Measurements from ENCODE around the gene FGF18.
"Not testable (repeated sequence)": the region's sequence is repeated elsewhere in the genome, so short reads cannot be mapped to it uniquely, and the experiment has no call there.

The FGF18 gene

DNA sequence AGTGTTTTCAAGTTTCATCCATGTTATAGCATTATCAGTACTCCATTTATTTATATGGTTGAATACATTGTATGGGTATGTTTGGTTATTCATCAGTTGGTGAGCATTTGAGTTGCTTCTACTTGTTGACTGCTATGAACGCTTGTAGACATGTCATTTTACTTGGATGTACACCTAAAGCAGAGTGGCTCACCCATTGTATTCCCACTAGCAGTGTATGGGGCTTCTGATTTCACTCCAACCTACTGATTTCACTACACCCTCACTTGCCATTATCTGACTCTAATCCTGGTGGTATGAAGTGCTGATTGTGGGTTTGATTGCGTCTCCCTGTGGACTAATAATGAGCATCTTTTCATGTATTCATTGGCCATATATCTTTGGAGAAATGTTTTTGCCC lies 22.3 kb upstream of the FGF18 start:
- no peaks in the 10 kb centered on the region for H3K9me3 ChIP-seq (ENCODE audit: control insufficient read depth, insufficient read depth, low read length)
- H3K27me3 ChIP-seq (ENCODE audit: control insufficient read depth, low read length) = no peaks in the 10 kb centered on the region
- H3K79me2 ChIP-seq (ENCODE audit: control insufficient read depth, low read length) = peaks cover 96% of the 10 kb centered on the region
- H3K27ac ChIP-seq (ENCODE audit: low read depth, low read length) = no peak overlapping the region
- no peak overlapping the region for H3K4me3 ChIP-seq (ENCODE audit: low read length)
- H4K20me1 ChIP-seq (ENCODE audit: control insufficient read depth, insufficient read depth, low read depth, low read length) = peaks cover 92% of the 10 kb centered on the region
- no peaks in the 10 kb centered on the region for H3K9me2 ChIP-seq (replicated peaks; ENCODE audit: control insufficient read depth, low read length)
- peaks cover 23% of the 10 kb centered on the region for H3K4me1 ChIP-seq (ENCODE audit: control insufficient read depth, low read length)
- TF ChIP-seq EZH2phosphoT487 (IDR thresholded peaks at IDR 0.05; ENCODE audit: borderline replicate concordance, low read length) (no peak), CTCF (IDR thresholded peaks at IDR 0.05; ENCODE audit: low read depth, low read length, poor library complexity, severe bottlenecking) (no peak)
- H3K36me3 ChIP-seq (ENCODE audit: control insufficient read depth, low read length) = peaks cover 99% of the 10 kb centered on the region
- peaks cover 90% of the 10 kb centered on the region for H3F3A ChIP-seq (ENCODE audit: control insufficient read depth, insufficient read depth)
- H3K4me2 ChIP-seq (ENCODE audit: low read length) = no peak overlapping the region

DNA sequence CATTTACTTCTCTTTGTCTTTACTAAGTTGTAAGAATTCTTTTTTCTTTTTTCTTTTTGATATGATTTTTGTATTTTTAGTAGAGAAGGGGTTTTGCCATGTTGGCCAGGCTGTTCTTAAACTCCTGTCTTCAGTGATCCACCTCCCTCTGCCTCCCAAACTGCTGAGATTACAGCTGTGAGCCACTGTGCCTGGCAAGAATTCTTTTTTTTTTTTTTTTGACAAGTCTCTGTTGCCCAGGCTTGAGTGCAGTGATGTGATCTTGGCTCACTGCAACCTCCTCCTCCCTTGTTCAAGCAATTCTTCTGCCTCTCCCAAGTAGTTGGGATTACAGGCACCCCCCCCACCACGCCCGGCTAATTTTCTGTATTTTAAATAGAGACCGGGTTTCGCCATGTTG lies 21.8 kb upstream of the FGF18 start:
- Histone ChIP-seq H3K4me2 (ENCODE audit: low read length) (no peak overlapping the region), H3K4me1 (ENCODE audit: control insufficient read depth, low read length) (peaks cover 21% of the 10 kb centered on the region), H3K36me3 (ENCODE audit: control insufficient read depth, low read length) (peaks cover 94% of the 10 kb centered on the region), H3K9me2 (replicated peaks; ENCODE audit: control insufficient read depth, low read length) (no peaks in the 10 kb centered on the region), H3K79me2 (ENCODE audit: control insufficient read depth, low read length) (peaks cover 92% of the 10 kb centered on the region), H3F3A (ENCODE audit: control insufficient read depth, insufficient read depth) (peaks cover 86% of the 10 kb centered on the region), H3K9me3 (ENCODE audit: control insufficient read depth, insufficient read depth, low read length) (no peaks in the 10 kb centered on the region), H3K4me3 (ENCODE audit: low read length) (no peak overlapping the region), H4K20me1 (ENCODE audit: control insufficient read depth, insufficient read depth, low read depth, low read length) (peaks cover 88% of the 10 kb centered on the region), H3K27me3 (ENCODE audit: control insufficient read depth, low read length) (no peaks in the 10 kb centered on the region), H3K27ac (ENCODE audit: low read depth, low read length) (no peak overlapping the region)
- no peak for TF ChIP-seq EZH2phosphoT487 (IDR thresholded peaks at IDR 0.05; ENCODE audit: borderline replicate concordance, low read length)
- TF ChIP-seq CTCF (IDR thresholded peaks at IDR 0.05; ENCODE audit: low read depth, low read length, poor library complexity, severe bottlenecking) = no peak

DNA sequence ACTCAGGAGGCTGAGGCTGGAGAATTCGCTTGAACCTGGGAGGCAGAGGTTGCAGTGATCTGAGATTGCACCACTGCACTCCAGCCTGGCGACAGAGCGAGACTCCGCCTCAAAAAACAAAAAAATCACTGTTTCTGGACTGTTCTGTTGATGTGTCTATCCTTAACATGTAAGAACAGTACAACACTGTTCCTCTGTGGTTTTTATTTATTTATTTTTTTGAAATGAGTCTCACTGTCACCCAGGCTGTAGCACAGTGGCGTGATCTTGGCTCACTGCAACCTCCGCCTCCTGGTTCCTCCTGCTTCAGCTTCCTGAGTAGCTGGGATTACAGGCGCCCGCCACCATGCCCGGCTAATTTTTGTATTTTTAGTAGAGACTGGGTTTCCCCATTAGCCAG lies 20.8 kb upstream of the FGF18 start:
- H3K27me3 ChIP-seq (ENCODE audit: control insufficient read depth, low read length); H3K9me2 ChIP-seq (replicated peaks; ENCODE audit: control insufficient read depth, low read length); H3K9me3 ChIP-seq (ENCODE audit: control insufficient read depth, insufficient read depth, low read length); H3K27ac ChIP-seq (ENCODE audit: low read depth, low read length); H3K4me3 ChIP-seq (ENCODE audit: low read length); H3K4me2 ChIP-seq (ENCODE audit: low read length): not testable (repeated sequence)
- Histone ChIP-seq H3K36me3 (ENCODE audit: control insufficient read depth, low read length) (peaks cover 84% of the 10 kb centered on the region), H3F3A (ENCODE audit: control insufficient read depth, insufficient read depth) (peaks cover 76% of the 10 kb centered on the region), H3K4me1 (ENCODE audit: control insufficient read depth, low read length) (peaks cover 12% of the 10 kb centered on the region; the same call in 1 of the 2 replicates), H4K20me1 (ENCODE audit: control insufficient read depth, insufficient read depth, low read depth, low read length) (peaks cover 78% of the 10 kb centered on the region), H3K79me2 (ENCODE audit: control insufficient read depth, low read length) (peaks cover 82% of the 10 kb centered on the region)

- peaks cover 75% of the 10 kb centered on the region for H3K36me3 ChIP-seq (ENCODE audit: control insufficient read depth, low read length)
These were observed 19.3 kb upstream of the FGF18 start for GRCh38 chr5:171400169-171400568.

More at GRCh38 chr5:171400169-171400568, 19.3 kb upstream of the FGF18 start:
- no peak overlapping the region for H3K4me3 ChIP-seq (ENCODE audit: low read length)
- no peak overlapping the region for H3K27ac ChIP-seq (ENCODE audit: low read depth, low read length)
- H3K4me2 ChIP-seq (ENCODE audit: low read length) = no peak overlapping the region
- H3K9me2 ChIP-seq (replicated peaks; ENCODE audit: control insufficient read depth, low read length) = no peaks in the 10 kb centered on the region
- H3K27me3 ChIP-seq (ENCODE audit: control insufficient read depth, low read length) = no peaks in the 10 kb centered on the region
- peaks cover 67% of the 10 kb centered on the region for H4K20me1 ChIP-seq (ENCODE audit: control insufficient read depth, insufficient read depth, low read depth, low read length)
- peaks cover 68% of the 10 kb centered on the region for H3F3A ChIP-seq (ENCODE audit: control insufficient read depth, insufficient read depth)
- no peak for TF ChIP-seq EZH2phosphoT487 (IDR thresholded peaks at IDR 0.05; ENCODE audit: borderline replicate concordance, low read length)
- no peak for TF ChIP-seq CTCF (IDR thresholded peaks at IDR 0.05; ENCODE audit: low read depth, low read length, poor library complexity, severe bottlenecking)
- H3K9me3 ChIP-seq (ENCODE audit: control insufficient read depth, insufficient read depth, low read length) = no peaks in the 10 kb centered on the region
- peaks cover 72% of the 10 kb centered on the region for H3K79me2 ChIP-seq (ENCODE audit: control insufficient read depth, low read length)
- H3K4me1 ChIP-seq (ENCODE audit: control insufficient read depth, low read length) = peaks cover 8% of the 10 kb centered on the region; the same call in 1 of the 2 replicates
